M059J (cell line): ENCODE results near the gene AAGAB. TPM values are rescaled to one million over a fixed set of nuclear protein-coding genes. Genes with fewer than 3 reads are reported as not detected.
"Not testable (repeated sequence)": the region's sequence is repeated elsewhere in the genome, so short reads cannot be mapped to it uniquely, and the experiment has no call there.

Experiments
- DNase-seq: peaks from one replicate; pipeline ENCODE4 v3.0.0-alpha.2; 2012; ENCODE audit warnings: low read depth
- total RNA-seq: library from RNA; depleted of rRNA; stranded (reverse); fragments of >200 nt; shearing (Covaris generic); gene quantifications from 2 replicates; pipeline ENCODE4 v1.2.3, GENCODE V29; 2014; rRNA removed

AAGAB gene
- 75.0 and 106 TPM in 2 replicates for total RNA-seq

DNA sequence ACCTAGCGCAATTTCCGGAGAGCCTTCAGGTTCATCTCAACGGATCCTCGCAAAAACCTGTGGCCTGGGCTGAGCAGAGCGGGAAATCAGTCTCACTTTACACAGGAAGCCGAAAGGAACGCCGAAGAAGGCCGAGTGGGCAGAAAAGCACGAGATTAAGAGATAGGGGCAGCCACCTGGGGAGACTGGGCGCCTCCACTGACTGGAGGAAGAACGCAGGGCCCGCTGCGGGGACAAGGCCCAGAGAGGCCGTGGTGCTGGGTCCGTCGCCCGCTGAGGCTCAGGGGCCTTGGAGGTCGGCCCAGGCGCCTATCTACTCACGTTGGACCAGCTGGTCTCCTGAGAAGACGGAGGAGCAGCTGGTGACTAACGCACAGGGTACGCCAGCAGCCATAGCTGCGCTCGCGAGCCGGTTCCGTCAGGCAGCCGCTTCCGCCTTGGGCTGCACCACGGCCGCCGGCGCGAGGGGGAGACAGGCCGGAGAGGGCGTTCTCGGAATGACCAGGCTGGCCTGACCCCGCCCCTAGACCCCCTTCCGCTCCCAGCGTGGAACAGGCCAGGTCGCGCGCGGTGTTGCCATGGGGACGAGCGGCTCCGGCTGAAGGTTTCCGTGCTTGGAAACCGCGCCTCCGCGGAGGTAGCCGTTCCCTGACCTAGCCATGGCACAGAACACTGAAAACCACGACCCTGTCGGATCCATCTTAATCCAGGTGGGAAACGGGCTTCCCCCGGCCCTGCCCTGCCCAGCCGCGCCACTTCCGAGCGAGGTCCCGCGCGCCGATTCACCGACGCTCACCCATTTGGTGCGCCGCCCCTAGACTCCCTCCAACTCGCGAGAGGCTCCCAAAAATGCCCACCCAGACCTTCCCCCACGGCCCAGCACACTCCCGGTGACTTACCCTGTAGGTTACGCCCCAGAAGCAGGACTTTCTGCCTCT lies at the start of gene AAGAB, which contains the start of gene IQCH:
Gene AAGAB (minus strand): TSS at position 424 of the 938 bp plus-strand sequence. CDS start 30 bp downstream, at position 394.
Gene IQCH (plus strand): TSS at position 549 of the 938 bp plus-strand sequence. CDS start 111 bp downstream, at position 660.
- DNase-seq: peak; percentile 94

GRCh38 chr15:67303490-67304363 lies 49.3 kb upstream of the AAGAB start:
- peak; percentile 60 for DNase-seq

- DNase-seq: no peak
Measured at GRCh38 chr15:67300266-67301025, 46.0 kb upstream of the AAGAB start.

GRCh38 chr15:67296684-67297083 lies 42.2 kb upstream of the AAGAB start:
- DNase-seq: no peak

DNA sequence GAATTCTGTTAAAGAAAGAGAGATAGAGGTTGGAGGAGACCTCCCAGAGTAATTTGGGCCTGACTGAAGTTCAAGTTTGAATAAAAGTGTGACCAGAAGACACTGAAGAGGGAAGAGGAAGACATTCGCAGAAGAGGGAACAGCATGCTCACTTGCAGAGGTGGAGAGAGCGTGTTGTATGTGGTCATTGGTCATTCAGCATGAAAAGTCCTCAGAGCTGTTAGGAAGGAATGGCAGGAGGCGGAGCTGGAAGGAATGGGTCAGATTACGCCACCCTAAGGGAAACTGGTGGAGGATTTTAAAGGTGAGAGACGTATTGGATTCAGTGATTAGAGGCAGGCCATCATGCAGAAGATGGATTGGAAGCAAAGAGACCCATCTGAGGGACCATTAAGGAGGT lies 41.7 kb upstream of the AAGAB start:
- DNase-seq: no peak

GRCh38 chr15:67290319-67290718 lies 35.9 kb upstream of the AAGAB start:
- DNase-seq: no peak

DNA sequence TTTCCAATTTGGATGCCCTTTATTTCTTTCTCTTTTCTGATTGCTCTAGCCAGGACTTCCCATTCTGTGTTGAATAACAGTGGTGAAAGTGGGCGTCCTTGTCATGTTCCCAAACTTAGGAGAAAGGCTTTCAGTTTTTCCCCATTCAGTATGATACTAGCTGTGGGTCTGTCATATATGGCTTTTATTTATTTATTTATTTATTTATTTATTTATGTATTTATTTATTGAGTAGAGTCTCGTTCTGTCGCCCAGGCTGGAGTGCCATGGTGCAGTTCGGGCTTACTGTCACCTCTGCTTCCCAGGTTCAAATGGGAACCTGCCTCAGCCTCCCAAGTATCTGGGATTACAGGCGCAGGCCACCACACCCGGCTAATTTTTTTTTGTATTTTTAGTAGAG lies 31.9 kb upstream of the AAGAB start:
- not testable (repeated sequence) for DNase-seq

DNA sequence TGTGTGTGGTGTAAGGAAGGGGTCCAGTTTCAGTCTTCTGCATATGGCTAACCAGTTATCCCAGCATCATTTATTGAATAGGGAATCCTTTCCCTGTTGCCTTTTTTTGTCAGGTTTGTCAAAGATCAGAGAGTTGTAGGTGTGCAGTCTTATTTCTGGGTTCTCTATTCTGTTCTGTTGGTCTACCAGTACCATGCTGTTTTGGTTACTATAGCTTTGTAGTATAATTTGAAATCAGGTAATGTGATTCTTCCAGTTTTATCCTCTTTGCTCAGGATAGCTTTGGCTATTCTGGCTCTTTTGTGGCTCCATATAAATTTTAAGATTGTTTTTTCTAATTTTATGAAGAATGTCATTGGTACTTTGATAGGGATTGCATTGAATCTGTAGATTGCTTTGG lies 31.2 kb upstream of the AAGAB start:
- DNase-seq: not testable (repeated sequence)

DNA sequence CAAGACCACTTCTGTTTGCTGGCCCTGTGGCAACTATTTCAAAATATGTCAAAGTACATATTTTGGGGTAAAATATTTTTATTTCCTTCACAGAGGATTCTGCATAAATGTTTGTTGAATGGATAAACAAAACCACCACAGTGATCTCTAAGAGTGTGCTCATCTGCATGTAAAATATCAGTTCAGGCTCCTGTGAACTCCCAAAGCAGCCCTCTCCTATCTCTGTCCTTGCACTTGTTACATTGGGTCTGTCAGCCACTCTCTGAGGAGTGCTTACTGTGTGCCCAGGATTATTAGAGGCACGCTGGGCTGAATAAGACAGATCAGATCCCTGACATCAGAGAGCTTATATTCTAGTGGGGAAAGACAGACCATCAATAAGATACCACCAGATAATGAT lies 27.3 kb upstream of the AAGAB start:
- no peak for DNase-seq

- no peak for DNase-seq
Measured at GRCh38 chr15:67280217-67280616, 25.8 kb upstream of the AAGAB start.

DNA sequence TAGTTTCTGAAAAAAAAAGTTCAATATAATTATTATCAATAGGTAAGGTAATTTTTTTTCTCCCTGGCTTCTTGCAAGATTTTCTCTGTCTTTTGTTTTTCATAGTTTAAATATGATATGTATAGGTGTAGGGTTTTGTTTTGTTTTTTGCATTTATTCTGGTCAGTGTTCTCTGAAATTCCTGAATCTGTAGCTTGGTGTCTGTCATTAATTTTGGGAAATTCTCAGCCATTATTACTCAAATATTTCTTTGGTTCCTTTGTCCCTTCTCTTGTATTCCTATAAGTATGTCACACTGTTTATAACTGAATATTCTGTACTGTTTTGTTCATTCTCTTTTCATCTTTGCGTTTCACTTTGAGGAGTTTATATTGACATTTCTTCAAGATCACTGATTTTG lies 22.2 kb upstream of the AAGAB start:
- DNase-seq: no peak

- DNase-seq: no peak
Measured at GRCh38 chr15:67274236-67274635, 19.8 kb upstream of the AAGAB start.

- DNase-seq: no peak
Measured at GRCh38 chr15:67267951-67268941, 13.8 kb upstream of the AAGAB start.

DNA sequence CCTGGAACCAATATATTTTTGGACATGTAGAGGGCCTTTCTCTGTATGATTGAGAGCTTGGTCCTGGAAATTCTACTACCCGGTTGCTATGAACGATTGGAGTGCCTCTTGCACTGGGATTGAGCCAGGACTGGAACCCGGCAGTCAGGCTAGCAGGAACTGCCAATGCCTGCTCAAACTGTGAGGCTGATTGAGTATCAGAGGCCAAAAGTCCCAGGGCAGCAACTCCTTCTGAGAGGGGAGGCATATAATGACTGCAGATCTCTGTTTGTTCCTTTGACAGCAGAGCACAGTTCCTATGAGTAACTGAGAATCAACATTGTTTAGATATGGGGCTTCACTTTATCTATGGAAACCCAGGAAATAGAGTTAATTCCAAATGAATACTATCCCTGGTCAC lies 13.0 kb upstream of the AAGAB start:
- no peak for DNase-seq

DNA sequence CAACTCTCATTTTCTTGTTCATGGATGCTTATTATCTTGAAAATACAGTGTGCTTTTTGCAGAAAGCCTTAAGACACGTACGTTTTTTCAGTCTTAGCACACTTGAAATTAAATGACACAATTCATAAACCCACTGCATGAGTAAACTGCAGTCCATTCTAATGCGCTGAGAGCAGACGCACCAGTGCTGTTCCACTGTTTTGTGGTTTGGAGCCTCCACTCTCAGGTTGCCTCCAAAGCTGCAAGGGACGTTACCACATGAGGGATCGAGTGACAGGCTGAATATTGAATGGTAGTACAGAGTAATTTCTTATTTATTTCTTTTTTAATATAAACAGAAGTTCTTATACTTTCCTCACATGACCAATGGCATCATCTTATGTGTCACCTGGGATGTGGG lies 12.4 kb upstream of the AAGAB start:
- no peak for DNase-seq

DNA sequence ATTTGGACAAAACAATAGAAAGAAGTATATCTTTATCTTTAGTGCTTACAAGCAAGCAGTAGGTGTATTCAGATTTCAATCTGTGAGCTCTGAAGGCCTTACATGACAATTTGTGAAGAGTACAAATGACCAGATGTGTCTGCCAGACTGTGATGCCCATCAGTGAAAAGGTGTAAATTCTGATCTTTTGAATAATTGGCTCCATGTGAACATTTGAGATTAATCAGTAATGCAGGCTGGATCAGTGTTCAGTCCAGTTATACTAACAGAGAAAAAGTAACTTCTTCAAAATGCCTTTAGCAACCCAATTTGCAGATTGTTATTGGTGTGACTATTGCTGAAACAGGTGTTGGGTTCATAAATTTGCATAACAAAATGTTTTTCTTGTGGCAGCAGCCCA lies 5.3 kb upstream of the AAGAB start:
- DNase-seq: no peak

DNA sequence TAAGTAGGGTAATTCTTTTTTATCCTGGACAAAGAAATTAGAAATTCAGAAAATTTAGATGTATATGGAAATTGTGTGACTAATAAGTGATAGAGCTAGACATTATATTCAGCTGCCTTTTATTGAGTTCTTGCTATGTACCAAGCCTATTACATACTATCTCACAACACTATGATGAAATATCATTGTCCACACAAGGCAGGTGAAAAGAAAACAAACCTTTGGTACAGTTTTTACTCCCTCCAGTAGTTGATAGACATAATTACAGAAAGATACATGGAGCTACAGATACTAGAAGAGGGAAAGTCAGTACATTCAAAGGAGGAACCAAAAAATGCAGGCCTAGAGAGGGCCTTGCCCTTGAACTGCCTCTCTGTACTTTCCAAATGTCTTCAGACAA lies 4.9 kb upstream of the AAGAB start:
- no peak for DNase-seq

DNA sequence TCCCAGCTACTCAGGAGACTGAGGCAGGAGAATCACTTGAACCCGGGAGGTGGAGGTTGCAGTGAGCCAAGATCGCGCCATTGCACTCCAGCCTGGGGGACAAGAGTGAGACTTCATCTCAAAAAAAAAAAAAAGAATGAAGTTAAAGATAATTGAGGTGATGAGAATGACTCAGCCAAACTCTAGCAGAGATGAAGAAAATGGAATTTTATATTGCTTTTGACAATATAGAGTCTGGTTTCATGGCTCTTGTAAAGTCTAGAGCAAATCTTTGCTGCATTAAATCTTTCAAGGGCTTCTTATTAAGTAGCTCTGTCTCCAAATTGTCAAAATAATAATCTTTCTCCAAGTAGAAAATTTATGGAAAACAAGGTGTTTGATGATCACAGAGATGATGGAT lies 4.0 kb upstream of the AAGAB start:
- not testable (repeated sequence) for DNase-seq

DNA sequence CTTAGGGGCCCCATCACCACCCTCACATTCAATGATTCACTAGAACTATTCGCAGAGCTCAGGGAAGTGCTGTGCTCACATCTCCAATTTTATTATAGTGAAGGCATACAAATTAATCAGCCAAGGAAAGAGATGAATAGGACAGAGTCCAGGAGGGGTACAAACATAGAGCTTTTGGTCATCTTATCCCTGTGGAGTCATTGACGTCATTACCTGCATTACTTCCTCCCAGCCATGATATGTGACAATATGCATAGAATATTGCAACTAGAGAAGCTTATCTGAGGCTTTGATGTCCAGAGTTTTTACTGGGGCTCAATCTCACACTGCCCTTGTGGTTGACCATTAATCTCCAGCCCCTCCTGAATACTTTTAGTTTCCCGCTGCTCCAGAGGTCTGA lies 1.6 kb upstream of the AAGAB start:
- no peak for DNase-seq

DNA sequence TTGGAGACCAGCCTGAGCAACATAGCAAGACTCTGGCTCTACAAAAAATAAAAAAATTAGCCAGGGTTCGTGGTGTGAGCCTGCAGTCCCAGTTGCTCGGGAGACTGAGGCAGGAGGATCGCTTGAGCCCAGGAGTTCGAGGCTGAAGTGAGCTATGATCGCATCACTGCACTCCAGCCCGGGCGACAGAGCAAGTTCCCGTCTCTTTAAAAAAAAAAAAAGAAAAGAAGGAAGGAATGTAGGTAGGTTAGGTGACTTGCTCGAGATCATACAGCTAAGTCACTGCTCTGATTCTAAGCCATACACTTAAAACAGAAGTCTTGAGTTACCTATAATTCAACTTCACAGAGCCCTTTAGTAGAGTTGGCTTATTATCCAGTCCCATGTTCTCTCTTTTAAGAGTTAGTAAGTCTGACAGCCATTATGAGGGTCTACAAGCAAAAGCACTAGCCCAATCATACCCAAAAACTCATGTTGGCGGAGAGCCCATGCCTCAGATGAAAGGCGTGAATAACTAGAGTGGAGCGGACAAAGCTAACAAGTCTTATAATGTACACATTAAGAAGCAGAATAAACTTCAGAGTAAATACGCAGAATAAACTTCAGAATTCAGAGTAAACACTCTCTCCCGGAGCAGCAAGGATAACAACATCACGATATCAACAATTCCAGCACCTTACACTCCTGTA lies 768 bp downstream of the AAGAB start:
- no peak for DNase-seq
